Esophagus squamous epithelium (tissue), 4 donors: ENCODE measurements around the gene LAMTOR4.

Source experiments
- CTCF ChIP-seq, 6 experiments: fragments of 450-650 bp in 4 of 6; fragments of 200-600 bp in 2 of 6; sonication (generic) in 2 of 6; IDR thresholded peaks; one replicate each; pipeline ENCODE4 v1.5.1; 2016 to 2019; ENCODE audit warnings: antibody characterized with exemption in 6 of 6, mild to moderate bottlenecking in 4 of 6, moderate library complexity in 4 of 6
- POLR2A ChIP-seq, 4 donors: fragments of 450-650 bp; IDR thresholded peaks; one replicate each; pipeline ENCODE4 v1.6.1; 2017; ENCODE audit warnings: antibody characterized with exemption in 4 of 4, mild to moderate bottlenecking in 4 of 4, moderate library complexity in 3 of 4

- no peak for TF ChIP-seq CTCF (IDR thresholded peaks at IDR 0.05)
- no peak for TF ChIP-seq POLR2A (IDR thresholded peaks at IDR 0.05)
Observed at GRCh38 chr7:100189061-100189460, 40.3 kb downstream of the LAMTOR4 start.
